HG02642 (cell line): ENCODE data around the gene TBCD.
"Not testable (repeated sequence)": the region's sequence is repeated elsewhere in the genome, so short reads cannot be mapped to it uniquely, and the experiment has no call there.

ENCODE experiments used
- ATAC-seq: cut with Tn5 transposase; IDR thresholded peaks from one replicate; pipeline ENCODE4 v1.9.1; 2021; ENCODE audit warnings: mild to moderate bottlenecking; ENCODE audit not compliant: unreplicated experiment, poor library complexity

The TBCD gene

DNA sequence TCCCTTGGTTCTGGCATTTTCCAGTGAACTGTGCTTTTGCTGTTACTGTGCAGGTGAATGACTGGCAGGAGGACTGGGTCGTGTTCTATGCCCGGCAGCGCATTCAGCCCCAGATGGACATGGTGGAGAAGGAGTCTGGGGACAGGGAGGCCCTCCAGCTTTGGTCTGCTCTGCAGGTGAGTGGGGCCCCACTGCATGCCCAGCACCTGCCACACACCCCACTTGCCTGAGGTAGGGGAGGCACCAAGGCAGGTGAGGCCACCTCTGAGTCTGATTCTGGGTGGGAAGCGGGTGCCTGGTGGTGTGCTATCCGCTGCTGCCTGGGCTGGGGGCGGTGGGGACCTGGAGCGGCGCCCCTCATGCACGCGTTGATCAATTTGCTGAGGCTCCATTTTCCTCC is 25.4 kb upstream of the TBCD start:
- ATAC-seq, result no peak

DNA sequence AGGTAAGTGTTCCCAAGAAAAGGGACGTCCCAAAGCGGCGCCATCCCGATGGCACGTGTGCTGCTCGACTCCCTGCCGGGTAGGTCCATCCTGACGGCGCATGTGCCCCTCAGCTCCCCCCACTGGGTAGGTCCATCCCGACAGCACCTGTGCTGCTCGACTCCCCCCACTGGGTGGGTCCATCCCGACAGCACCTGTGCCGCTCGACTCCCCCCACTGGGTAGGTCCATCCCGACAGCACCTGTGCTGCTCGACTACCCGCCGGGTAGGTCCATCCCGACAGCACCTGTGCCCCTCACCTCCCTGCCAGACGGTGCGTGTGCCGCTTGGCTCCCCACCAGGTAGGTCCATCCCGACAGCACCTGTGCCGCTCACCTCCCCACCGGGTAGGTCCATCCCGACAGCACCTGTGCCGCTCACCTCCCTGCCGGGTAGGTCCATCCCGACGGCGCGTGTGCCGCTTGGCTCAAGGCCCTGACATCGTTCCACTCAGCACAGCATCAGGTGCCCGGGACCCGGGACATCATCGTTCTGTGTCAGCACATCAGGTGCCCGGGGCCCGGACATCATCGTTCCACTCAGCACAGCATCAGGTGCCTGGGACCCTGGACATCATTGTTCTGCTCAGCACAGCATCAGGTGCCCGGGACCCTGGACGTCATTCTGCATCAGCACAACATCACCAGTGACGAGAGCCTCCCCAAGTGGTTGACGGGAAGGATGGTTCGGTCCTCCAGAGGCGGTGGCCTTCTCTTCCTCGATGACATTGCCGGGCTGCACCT is 22.2 kb upstream of the TBCD start:
- ATAC-seq, result no peak

DNA sequence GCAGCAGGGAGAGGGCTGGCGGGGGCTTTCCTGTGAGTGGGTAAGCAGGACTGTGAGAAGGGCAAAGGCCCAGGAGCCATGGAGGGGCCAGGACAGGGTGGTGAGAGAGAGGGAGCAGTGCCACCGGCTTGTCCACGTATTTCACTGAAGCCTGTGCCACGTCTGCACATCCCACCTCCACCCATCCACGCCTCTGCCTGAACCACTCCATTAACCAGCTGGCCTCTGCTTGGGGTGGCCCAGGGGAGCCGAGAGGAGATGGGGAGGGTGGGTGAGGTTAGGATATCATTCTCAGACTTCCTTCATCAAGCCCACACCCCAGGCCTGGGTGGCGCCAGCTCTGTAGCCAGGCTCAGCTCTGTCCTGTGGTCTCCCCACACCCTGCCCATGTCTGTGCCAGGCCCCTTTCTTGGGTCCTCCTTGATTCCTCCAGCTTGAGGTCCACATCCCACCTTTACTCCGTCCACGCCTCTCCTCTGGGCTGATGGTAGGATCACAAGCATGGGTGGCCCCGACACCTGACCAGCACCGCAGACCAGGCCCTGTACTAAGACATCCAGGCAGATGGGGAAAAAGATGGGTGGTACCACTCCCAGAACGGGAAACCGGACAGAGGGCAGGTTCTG is 19.6 kb upstream of the TBCD start:
- no peak for ATAC-seq

DNA sequence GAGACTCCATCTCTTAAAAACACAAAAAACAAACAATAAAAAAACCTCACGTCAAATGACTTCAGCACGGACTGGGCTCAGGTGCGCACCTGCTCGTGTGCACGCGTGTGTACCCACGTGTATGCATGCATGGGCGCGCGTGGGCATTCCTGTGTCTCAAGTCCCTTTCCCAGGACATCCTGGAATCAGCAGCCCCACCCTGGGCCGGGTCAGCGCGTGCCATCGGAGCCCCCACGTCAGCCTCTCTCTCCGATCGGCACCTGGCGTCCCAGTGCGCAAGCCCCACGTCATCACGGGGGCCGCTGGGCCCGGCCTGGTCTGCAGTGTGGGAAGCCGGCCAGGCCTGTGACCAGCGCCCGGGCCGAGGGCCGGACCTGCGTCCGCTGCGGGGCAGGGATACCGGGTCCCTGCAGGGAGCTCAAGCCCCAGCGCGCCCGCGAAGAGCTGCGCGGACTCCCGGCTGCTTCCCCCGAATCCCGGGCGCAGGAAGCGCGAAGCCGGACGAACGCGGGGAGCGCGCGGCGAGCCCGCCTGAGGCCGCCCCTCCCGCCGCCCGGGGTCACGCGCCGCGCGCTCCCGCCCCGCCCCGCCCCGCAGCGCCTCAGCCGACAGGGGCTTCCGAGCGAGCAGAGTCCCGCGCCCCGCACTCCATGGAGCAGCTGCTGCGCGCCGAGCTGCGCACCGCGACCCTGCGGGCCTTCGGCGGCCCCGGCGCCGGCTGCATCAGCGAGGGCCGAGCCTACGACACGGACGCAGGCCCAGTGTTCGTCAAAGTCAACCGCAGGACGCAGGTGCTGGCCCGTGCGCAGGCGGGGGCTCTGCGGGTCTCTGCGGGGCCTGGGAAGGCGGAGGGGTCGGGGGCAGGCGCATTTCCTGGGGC is 16.6 kb upstream of the TBCD start, which contains the start of gene FN3K:
FN3K (plus strand) TSS at position 629 of the 880 bp plus-strand sequence; CDS start at position 651, 22 bp downstream.
- ATAC-seq, result no peak

DNA sequence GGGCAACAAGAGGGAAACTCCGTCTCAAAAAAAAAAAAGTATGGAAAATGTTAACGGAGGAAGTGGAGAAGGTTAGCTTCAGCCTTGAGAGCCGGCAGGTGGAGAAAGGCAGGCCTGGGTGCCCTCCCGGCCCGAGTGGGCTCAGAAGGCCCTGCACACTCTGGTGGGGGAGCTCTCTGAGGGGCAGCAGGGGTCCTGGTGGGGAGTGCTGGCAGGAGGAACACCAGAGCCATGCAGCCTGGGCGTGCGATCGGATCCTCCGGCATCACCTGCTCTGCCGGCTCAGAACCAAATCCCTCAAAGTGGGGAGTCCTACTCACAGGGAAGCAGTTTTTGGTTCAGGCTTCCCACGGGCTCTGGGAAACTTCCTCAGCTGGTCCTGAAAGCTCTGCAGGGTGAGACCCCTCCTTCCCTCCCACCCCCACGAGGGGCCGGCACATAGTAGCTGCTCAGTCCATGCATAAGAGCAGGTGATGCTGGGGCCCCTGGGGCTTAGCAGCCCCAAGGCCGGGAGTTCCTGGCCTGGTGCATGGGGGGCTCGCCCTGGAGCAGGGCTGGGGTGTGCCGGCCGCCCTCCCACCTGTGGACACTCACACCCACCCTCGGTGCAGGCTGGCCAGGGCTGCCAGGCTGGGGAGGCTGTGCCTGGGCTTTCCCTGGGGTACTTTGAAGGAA is 15.2 kb upstream of the TBCD start:
- ATAC-seq, result no peak

DNA sequence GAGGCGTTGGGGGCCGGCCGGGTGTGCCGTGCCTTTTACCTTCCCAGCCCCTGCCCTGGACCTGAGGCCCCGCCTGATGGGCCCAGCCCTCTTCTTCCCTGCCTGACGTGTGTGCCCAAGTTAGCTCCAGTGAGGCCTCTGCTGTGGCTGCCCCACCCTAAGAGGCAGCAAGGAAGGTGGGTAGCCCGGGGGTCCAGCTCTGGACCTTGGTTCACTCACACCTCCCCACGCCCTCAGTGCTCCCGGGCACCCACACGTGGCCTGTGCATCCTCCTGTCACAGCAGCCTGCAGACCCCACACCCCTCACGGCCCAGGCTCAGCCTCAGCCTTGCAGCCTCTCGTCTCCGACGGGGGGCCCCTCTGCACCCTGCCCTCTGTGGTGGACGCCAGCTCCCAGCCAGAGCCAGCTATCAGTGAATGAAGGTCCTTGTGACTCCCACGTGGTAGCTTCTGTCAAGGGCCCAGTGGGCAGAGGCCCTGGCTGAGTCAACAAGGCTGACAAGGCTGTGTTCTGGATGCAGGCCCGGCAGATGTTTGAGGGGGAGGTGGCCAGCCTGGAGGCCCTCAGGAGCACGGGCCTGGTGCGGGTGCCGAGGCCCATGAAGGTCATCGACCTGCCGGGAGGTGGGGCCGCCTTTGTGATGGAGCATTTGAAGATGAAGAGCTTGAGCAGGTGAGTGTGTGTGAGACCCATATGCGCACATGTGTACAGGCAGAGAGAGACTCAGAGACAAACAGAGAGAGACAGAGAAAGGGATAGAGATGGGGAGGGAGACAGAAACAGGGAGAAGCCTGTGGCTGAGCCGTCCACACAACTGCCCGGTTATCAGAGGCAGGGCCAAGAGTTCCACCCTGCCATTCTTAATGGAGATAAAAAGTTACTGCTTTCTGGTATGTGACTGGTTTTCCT is 13.6 kb upstream of the TBCD start:
- no peak for ATAC-seq

DNA sequence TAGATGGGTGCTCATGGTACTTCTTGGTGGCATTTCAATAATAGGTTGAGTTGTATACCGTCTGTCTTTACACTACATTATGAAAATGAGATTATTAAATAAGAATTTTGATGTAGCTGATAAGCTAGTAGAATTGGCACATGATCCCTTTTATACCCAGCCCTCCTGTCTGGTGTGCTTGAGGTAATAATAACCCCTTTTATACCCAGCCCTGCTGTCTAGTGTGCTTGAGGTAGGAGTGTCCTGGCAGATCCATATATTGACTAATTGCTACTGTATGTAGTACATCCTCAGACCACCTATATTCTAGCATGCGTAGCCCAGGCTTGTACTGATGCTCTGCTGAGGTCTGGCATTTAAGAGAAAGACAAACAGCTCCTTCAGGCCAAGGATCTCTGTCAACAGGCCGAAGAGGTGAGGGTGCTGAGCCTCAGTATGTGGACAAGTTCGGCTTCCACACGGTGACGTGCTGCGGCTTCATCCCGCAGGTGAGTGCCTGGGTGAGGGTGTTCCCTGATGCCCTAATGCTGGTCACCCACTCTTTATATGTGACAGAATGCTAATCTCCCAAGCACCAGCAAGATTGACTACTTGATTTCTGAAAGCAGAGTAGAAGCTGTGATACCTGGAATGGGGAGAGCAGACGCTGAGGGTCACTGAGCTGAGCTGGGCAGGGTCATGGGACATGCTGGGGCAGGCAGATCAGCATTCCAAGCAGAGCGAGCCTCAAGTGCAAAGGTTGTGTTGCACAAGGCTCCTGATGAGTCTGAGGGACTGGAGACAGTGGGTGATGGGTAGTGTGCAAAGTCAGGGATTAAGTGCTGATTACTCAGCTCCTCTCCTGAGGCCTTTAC is 10.7 kb upstream of the TBCD start:
- ATAC-seq, result no peak

DNA sequence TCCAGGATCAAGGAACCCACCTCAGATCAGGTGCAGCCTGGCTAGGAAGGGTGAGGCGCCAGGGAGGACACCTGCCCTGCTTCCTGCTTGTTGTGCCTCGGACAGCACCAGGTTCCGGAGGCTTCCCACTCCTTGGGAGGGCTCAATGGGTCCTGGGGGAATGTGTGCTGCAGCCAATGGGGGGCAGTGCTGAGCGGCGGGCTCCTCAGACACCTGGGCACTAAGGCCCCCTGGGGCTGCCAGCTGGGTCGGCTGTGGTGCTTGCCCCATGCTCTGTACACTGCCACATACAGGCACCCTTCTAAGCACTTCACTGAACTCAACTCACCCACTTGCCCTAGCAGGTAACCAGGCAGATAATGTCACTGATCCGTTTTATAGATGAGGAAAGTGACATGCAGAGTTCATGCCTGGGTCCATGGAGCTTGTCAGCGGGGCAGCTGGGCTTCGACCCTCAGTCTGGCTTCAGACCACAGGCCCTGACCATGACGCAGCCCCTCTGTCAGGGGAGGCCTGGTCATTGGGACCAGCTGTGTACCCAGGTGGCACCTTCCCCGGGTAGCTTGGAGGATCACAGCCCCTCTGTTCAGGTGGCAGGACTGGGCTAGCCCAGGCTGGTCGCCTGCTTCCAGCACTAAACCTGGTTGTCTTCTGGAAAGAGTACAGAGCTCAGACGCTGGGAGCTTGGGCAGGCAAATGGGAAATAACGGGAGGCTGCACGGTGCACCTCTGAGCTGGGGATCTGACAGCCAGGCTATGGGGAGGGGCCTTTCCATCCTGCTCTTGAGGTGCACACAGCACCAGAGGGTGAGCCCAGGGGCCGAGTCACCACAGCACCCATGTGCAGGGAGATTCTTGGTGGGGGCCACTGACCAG is 8.3 kb upstream of the TBCD start:
- ATAC-seq, result no peak

DNA sequence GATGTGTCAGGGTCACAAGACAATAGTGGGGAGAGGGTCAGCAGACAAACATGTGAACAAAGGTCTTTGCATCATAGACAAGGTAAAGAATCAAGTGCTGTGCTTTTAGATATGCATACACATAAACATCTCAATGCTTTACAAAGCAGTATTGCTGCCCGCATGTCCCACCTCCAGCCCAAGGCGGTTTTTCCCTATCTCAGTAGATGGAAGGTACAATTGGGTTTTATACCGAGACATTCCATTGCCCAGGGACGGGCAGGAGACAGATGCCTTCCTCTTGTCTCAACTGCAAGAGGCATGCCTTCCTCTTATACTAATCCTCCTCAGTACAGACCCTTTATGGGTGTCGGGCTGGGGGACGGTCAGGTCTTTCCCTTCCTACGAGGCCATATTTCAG is 7.1 kb upstream of the TBCD start:
- ATAC-seq, result not testable (repeated sequence)

DNA sequence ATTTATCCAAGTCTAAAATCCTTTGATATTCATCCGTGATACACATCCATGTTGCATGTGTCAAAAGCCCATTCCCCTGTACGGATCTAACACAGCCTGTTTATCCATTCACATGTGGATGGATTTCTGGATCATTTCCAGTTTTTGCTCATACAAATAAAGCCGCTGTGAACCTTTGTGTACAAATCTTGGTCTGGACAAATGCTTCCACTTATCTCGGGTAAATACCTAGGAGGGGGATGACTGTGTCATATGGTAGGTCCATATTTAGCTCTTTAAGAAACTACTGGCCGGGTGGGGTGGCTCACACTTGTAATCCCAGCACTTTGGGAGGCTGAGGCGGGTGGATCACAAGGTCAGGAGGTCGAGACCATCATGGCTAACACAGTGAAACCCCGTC is 6.3 kb upstream of the TBCD start:
- no peak for ATAC-seq

DNA sequence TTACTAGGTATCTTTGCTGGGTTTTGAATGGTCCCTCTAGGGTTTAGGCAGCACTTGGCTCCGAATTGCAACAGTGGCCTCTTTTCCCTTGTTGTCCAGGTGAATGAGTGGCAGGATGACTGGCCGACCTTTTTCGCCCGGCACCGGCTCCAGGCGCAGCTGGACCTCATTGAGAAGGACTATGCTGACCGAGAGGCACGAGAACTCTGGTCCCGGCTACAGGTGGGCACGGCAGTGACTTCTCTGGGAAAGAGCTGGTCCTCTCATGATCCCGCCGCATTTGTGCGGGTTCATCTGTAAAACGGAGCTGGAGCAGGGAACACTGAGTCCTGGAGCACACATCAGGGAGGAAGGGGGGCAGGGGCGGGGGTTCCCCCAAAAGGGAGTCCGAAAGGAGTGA is 3.1 kb upstream of the TBCD start:
- ATAC-seq, result no peak

DNA sequence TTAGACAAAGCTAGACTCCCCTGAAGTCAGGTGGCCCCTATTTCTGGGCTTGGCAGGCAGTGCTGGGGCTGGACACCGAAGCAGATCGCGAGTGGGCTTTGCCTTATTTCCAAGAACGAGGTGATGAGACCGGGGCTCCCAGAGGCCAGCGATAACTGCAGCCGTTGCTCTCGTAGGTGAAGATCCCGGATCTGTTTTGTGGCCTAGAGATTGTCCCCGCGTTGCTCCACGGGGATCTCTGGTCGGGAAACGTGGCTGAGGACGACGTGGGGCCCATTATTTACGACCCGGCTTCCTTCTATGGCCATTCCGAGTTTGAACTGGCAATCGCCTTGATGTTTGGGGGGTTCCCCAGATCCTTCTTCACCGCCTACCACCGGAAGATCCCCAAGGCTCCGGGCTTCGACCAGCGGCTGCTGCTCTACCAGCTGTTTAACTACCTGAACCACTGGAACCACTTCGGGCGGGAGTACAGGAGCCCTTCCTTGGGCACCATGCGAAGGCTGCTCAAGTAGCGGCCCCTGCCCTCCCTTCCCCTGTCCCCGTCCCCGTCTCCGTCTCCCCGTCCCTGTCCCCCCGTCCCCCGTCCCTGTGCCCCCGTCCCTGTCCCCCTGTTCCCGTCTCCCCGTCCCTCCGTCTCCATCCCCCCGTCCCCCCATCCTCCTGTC is 1.5 kb upstream of the TBCD start:
- no peak for ATAC-seq

DNA sequence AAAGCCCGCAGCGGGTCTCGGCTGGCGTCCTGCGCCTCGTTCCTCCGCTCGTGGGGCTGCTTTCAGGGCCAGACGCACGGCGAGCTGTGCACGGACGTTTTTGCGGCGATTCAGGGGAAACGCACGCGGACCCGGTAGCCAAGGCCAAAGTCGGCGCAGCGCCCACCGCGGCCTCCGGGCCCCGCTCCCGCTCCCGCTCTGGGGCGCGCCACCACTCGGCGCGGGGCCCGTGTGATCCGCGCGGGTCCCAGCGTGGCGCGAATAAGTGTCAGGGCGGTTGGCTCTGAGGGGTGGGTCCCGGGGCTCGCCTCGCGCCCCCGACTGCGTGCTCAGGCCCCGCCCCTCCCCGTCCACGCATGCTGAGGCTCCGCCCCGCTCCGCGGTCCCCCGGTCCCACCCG is 694 bp upstream of the TBCD start:
- no peak for ATAC-seq

DNA sequence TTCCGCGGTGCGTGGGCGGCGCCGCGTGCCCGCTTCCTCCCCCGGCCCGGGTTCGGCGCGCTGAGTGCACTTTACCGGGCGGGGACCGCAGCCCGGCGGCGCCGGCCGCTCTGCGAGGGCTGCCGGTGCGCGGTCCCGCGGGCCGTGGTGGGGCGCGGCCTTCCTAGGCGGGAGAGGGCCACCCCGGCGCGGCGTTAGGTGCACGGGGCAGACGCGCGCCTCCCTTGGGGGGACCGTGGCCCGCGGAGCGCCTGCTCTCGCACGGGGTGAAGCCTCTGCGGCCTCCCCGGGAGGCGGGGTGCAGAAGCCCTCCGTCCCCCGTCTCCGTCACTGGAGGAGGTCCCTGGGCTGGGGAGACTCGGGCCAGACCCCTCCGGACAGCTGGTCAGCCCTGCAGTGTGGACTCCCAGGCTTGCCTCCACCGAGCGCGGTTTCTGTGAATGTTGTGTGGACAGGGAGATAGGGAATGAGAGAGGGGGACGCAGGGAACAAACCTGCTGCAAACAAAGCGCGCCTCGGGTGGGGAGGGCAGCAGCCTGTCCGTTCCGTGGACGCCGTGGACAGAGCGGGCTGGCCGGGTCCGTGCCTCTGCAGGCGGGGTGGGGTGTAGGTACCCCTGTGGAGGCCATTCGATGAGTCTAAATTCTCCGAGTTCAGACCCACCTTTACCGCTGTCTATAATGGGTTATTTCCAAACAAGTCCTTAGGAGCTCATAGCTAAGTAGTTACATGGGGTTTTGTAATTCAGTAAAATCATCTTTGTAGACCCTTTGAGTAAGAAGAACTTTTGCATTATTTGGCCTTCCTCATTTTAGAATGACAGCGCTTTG is 721 bp downstream of the TBCD start:
- ATAC-seq, result peak; percentile 28

DNA sequence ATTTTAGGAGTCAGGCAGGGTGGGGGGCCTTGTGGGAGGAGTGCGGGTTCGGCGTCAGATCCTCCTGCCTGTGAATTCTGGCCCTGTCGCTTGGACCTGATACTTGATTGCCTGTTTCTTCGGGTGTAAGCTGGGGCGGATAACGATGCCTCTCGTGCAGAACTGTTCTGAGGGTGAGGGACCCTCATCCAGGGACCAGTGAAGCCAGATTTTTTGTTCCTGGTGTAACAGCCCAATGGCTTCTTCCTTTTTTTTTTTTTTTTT is 1.3 kb downstream of the TBCD start:
- ATAC-seq, result no peak
